ENCODE results near the gene BCAS3. TPM values are rescaled to one million over a fixed set of nuclear protein-coding genes. Genes with fewer than 3 reads are reported as not detected.

Gene BCAS3
- total RNA-seq, 1 donor from 2014 or later = 14.5 TPM

- no peaks in the 10 kb centered on the region for H4K20me1 ChIP-seq (ENCODE audit: insufficient read depth, low read length)
- H3K27me3 Mint-ChIP-seq (ENCODE audit: low read depth, unreplicated experiment) = no peaks in the 10 kb centered on the region
- H3K4me1 ChIP-seq (ENCODE audit: insufficient read depth, low read length) = peaks cover 7% of the 10 kb centered on the region
- no peak overlapping the region for H2AFZ ChIP-seq (ENCODE audit: low read depth, low read length)
- H3K27me3 ChIP-seq (ENCODE audit: insufficient read depth, low read length) = no peaks in the 10 kb centered on the region
- no peak overlapping the region for H3K9ac ChIP-seq (ENCODE audit: low read length)
- H3K4me3 Mint-ChIP-seq (ENCODE audit: unreplicated experiment) = no peak overlapping the region
- H3K4me1 Mint-ChIP-seq (ENCODE audit: low read depth, unreplicated experiment) = peaks cover 11% of the 10 kb centered on the region
- TF ChIP-seq EZH2 (IDR thresholded peaks at IDR 0.05; ENCODE audit: insufficient read depth, low read length) = no peak
- TF ChIP-seq, protein P1, sequence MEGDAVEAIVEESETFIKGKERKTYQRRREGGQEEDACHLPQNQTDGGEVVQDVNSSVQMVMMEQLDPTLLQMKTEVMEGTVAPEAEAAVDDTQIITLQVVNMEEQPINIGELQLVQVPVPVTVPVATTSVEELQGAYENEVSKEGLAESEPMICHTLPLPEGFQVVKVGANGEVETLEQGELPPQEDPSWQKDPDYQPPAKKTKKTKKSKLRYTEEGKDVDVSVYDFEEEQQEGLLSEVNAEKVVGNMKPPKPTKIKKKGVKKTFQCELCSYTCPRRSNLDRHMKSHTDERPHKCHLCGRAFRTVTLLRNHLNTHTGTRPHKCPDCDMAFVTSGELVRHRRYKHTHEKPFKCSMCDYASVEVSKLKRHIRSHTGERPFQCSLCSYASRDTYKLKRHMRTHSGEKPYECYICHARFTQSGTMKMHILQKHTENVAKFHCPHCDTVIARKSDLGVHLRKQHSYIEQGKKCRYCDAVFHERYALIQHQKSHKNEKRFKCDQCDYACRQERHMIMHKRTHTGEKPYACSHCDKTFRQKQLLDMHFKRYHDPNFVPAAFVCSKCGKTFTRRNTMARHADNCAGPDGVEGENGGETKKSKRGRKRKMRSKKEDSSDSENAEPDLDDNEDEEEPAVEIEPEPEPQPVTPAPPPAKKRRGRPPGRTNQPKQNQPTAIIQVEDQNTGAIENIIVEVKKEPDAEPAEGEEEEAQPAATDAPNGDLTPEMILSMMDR (IDR thresholded peaks at IDR 0.05; ENCODE audit: insufficient read depth, low read depth, low read length) = no peak
- no peak overlapping the region for H3K4me3 ChIP-seq (ENCODE audit: insufficient read depth, low read depth, low read length)
- H3K36me3 Mint-ChIP-seq (ENCODE audit: low read depth, unreplicated experiment) = no peaks in the 10 kb centered on the region
- no peak for DNase-seq (ENCODE audit: low read depth)
- no peaks in the 10 kb centered on the region for H3K9me3 Mint-ChIP-seq (ENCODE audit: unreplicated experiment)
- H3K79me2 ChIP-seq (ENCODE audit: insufficient read depth, low read length) = no peaks in the 10 kb centered on the region
- H3K27ac ChIP-seq (ENCODE audit: low read depth, low read length) = no peak overlapping the region
- H3K4me2 ChIP-seq (ENCODE audit: low read length) = no peak overlapping the region
- no peaks in the 10 kb centered on the region for H3K9me3 ChIP-seq (ENCODE audit: insufficient read depth, low read depth, low read length)
- no peaks in the 10 kb centered on the region for H3K36me3 ChIP-seq (ENCODE audit: insufficient read depth, low read length)
- FAIRE-seq = no peak
- no peak overlapping the region for H3K27ac Mint-ChIP-seq (ENCODE audit: unreplicated experiment)
Measured at GRCh38 chr17:61140081-61140786, 462.6 kb downstream of the BCAS3 start.

DNA sequence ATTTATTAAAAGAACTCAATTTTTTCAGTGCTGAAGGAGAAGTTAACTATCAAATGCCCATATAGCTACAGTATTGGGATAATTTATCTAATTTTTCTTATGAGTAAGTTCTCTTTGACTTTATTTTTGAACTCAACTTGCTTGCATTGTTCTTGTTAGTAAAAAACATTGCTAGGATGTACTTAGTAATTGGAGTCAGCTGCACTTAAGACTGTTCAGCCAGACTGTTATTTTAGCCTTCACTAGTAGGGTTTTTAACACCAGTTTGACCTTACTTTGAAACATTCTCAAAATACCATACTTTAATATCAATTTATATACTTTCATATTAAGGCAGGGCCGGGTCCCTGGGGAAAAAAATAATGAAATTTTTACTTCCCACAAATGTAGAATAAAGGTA, 465.4 kb downstream of the BCAS3 start:
- H3K4me1 ChIP-seq (ENCODE audit: insufficient read depth, low read length) = peaks cover 7% of the 10 kb centered on the region
- FAIRE-seq = no peak

More for the DNA sequence above, 465.4 kb downstream of the BCAS3 start:
- H3K27me3 Mint-ChIP-seq (ENCODE audit: low read depth, unreplicated experiment) = no peaks in the 10 kb centered on the region
- DNase-seq (ENCODE audit: low read depth) = no peak
- Histone ChIP-seq H4K20me1 (ENCODE audit: insufficient read depth, low read length) (no peaks in the 10 kb centered on the region), H3K9me3 (ENCODE audit: insufficient read depth, low read depth, low read length) (no peaks in the 10 kb centered on the region), H3K9ac (ENCODE audit: low read length) (no peak overlapping the region), H3K27ac (ENCODE audit: low read depth, low read length) (no peak overlapping the region), H3K79me2 (ENCODE audit: insufficient read depth, low read length) (no peaks in the 10 kb centered on the region), H2AFZ (ENCODE audit: low read depth, low read length) (no peak overlapping the region), H3K27me3 (ENCODE audit: insufficient read depth, low read length) (no peaks in the 10 kb centered on the region), H3K4me3 (ENCODE audit: insufficient read depth, low read depth, low read length) (no peak overlapping the region), H3K36me3 (ENCODE audit: insufficient read depth, low read length) (no peaks in the 10 kb centered on the region), H3K4me2 (ENCODE audit: low read length) (no peak overlapping the region)
- TF ChIP-seq, protein P1 (IDR thresholded peaks at IDR 0.05; ENCODE audit: insufficient read depth, low read depth, low read length) = no peak
- TF ChIP-seq EZH2 (IDR thresholded peaks at IDR 0.05; ENCODE audit: insufficient read depth, low read length) = no peak
- no peak overlapping the region for H3K4me3 Mint-ChIP-seq (ENCODE audit: unreplicated experiment)
- H3K4me1 Mint-ChIP-seq (ENCODE audit: low read depth, unreplicated experiment) = peaks cover 11% of the 10 kb centered on the region
- no peak overlapping the region for H3K27ac Mint-ChIP-seq (ENCODE audit: unreplicated experiment)
- no peaks in the 10 kb centered on the region for H3K36me3 Mint-ChIP-seq (ENCODE audit: low read depth, unreplicated experiment)
- no peaks in the 10 kb centered on the region for H3K9me3 Mint-ChIP-seq (ENCODE audit: unreplicated experiment)
